ENCODE measurements around the gene BAG2.

BAG2 gene

GRCh38 chr6:57172136-57173055 lies at the start of gene BAG2:
TSS of gene BAG2 (plus strand) at chr6:57172326. CDS start at chr6:57172698, 372 bp downstream.
- Mint-ChIP-seq H3K9me3 (no peaks in the 10 kb centered on the region), H3K36me3 (peaks cover 16% of the 10 kb centered on the region), H3K4me3 (peak within 1 kb of the TSS; percentile 86), H3K4me1 (peaks cover 14% of the 10 kb centered on the region), H3K27ac (peak within 1 kb of the TSS; percentile 89)
- DNase-seq (ENCODE audit: low spot score in 2 of 2) (peak; percentile 77 to 94), ATAC-seq (peak; percentile 95)

GRCh38 chr6:57123111-57123510 lies 49.0 kb upstream of the BAG2 start:
- Mint-ChIP-seq H3K27ac (no peak overlapping the region), H3K4me1 (peaks cover 14% of the 10 kb centered on the region), H3K9me3 (no peaks in the 10 kb centered on the region), H3K4me3 (no peak overlapping the region), H3K36me3 (no peaks in the 10 kb centered on the region)
- ATAC-seq (no peak), DNase-seq (ENCODE audit: low spot score in 2 of 2) (no peak)

GRCh38 chr6:57127763-57128162 lies 44.4 kb upstream of the BAG2 start:
- no peak for DNase-seq (ENCODE audit: low spot score in 2 of 2)
- H3K4me3 Mint-ChIP-seq, result no peak overlapping the region
- no peak for ATAC-seq
- no peaks in the 10 kb centered on the region for H3K9me3 Mint-ChIP-seq
- peaks cover 34% of the 10 kb centered on the region for H3K36me3 Mint-ChIP-seq
- H3K4me1 Mint-ChIP-seq, result no peaks in the 10 kb centered on the region
- no peak overlapping the region for H3K27ac Mint-ChIP-seq

GRCh38 chr6:57130661-57131177 lies 41.4 kb upstream of the BAG2 start:
- peaks cover 60% of the 10 kb centered on the region for H3K36me3 Mint-ChIP-seq

GRCh38 chr6:57134954-57135353 lies 37.2 kb upstream of the BAG2 start:
- Mint-ChIP-seq H3K4me1 (peaks cover 11% of the 10 kb centered on the region), H3K36me3 (peaks cover 70% of the 10 kb centered on the region), H3K4me3 (no peak overlapping the region), H3K9me3 (no peaks in the 10 kb centered on the region), H3K27ac (no peak overlapping the region)
- DNase-seq (ENCODE audit: low spot score in 2 of 2) (no peak), ATAC-seq (no peak)

More at GRCh38 chr6:57130661-57131177, 41.4 kb upstream of the BAG2 start:
- H3K4me1 Mint-ChIP-seq, result no peaks in the 10 kb centered on the region
- DNase-seq (ENCODE audit: low spot score in 2 of 2), result no peak
- no peaks in the 10 kb centered on the region for H3K9me3 Mint-ChIP-seq
- H3K4me3 Mint-ChIP-seq, result no peak overlapping the region
- no peak overlapping the region for H3K27ac Mint-ChIP-seq
- no peak for ATAC-seq

GRCh38 chr6:57135885-57136284 lies 36.2 kb upstream of the BAG2 start:
- no peak overlapping the region for H3K27ac Mint-ChIP-seq
- peaks cover 11% of the 10 kb centered on the region for H3K4me1 Mint-ChIP-seq
- H3K9me3 Mint-ChIP-seq, result no peaks in the 10 kb centered on the region
- H3K4me3 Mint-ChIP-seq, result no peak overlapping the region
- H3K36me3 Mint-ChIP-seq, result peaks cover 68% of the 10 kb centered on the region
- no peak for ATAC-seq
- DNase-seq (ENCODE audit: low spot score in 2 of 2), result no peak

- Mint-ChIP-seq H3K27ac (peak overlapping the region; percentile 38), H3K9me3 (no peaks in the 10 kb centered on the region), H3K4me1 (peaks cover 11% of the 10 kb centered on the region), H3K36me3 (peaks cover 80% of the 10 kb centered on the region), H3K4me3 (no peak overlapping the region)
- DNase-seq (ENCODE audit: low spot score in 2 of 2) (no peak), ATAC-seq (peak; percentile 97)
Measured at GRCh38 chr6:57137350-57137749, 34.8 kb upstream of the BAG2 start.

- Mint-ChIP-seq H3K4me1 (peaks cover 11% of the 10 kb centered on the region), H3K36me3 (peaks cover 80% of the 10 kb centered on the region), H3K9me3 (no peaks in the 10 kb centered on the region), H3K27ac (peak overlapping the region; percentile 38), H3K4me3 (no peak overlapping the region)
- DNase-seq (ENCODE audit: low spot score in 2 of 2) (no peak), ATAC-seq (peak; percentile 28)
Measured at GRCh38 chr6:57138026-57138425, 34.1 kb upstream of the BAG2 start.

GRCh38 chr6:57141451-57142177 lies 30.5 kb upstream of the BAG2 start:
- ATAC-seq (no peak), DNase-seq (ENCODE audit: low spot score in 2 of 2) (no peak)
- H3K4me3 Mint-ChIP-seq, result no peak overlapping the region
- H3K9me3 Mint-ChIP-seq, result no peaks in the 10 kb centered on the region
- peaks cover 11% of the 10 kb centered on the region for H3K4me1 Mint-ChIP-seq
- no peak overlapping the region for H3K27ac Mint-ChIP-seq
- H3K36me3 Mint-ChIP-seq, result peaks cover 77% of the 10 kb centered on the region

- Mint-ChIP-seq H3K4me1 (peaks cover 8% of the 10 kb centered on the region), H3K9me3 (no peaks in the 10 kb centered on the region), H3K36me3 (peaks cover 77% of the 10 kb centered on the region), H3K27ac (no peak overlapping the region), H3K4me3 (no peak overlapping the region)
- no peak for ATAC-seq
- DNase-seq (ENCODE audit: low spot score in 2 of 2), result no peak
Measured at GRCh38 chr6:57142178-57142525, 30.0 kb upstream of the BAG2 start.

- H3K4me1 Mint-ChIP-seq, result peaks cover 14% of the 10 kb centered on the region
- no peak overlapping the region for H3K27ac Mint-ChIP-seq
- DNase-seq (ENCODE audit: low spot score in 2 of 2) (no peak), ATAC-seq (no peak)
- peaks cover 84% of the 10 kb centered on the region for H3K36me3 Mint-ChIP-seq
- no peaks in the 10 kb centered on the region for H3K9me3 Mint-ChIP-seq
- H3K4me3 Mint-ChIP-seq, result no peak overlapping the region
Measured at GRCh38 chr6:57143690-57144089, 28.4 kb upstream of the BAG2 start.

GRCh38 chr6:57147401-57147800 lies 24.7 kb upstream of the BAG2 start:
- Mint-ChIP-seq H3K4me1 (peaks cover 14% of the 10 kb centered on the region), H3K27ac (no peak overlapping the region), H3K9me3 (no peaks in the 10 kb centered on the region), H3K4me3 (no peak overlapping the region), H3K36me3 (peaks cover 93% of the 10 kb centered on the region)
- no peak for ATAC-seq
- no peak for DNase-seq (ENCODE audit: low spot score in 2 of 2)

- Mint-ChIP-seq H3K36me3 (peaks cover 94% of the 10 kb centered on the region), H3K4me3 (peak overlapping the region; percentile 10), H3K27ac (peak overlapping the region; percentile 41), H3K9me3 (no peaks in the 10 kb centered on the region), H3K4me1 (peaks cover 14% of the 10 kb centered on the region)
- ATAC-seq (peak; percentile 83), DNase-seq (ENCODE audit: low spot score in 2 of 2) (no peak)
Measured at GRCh38 chr6:57147955-57148858, 23.9 kb upstream of the BAG2 start.

GRCh38 chr6:57158658-57159057 lies 13.5 kb upstream of the BAG2 start:
- peaks cover 43% of the 10 kb centered on the region for H3K36me3 Mint-ChIP-seq
- ATAC-seq (peak; percentile 88), DNase-seq (ENCODE audit: low spot score in 2 of 2) (no peak)
- no peaks in the 10 kb centered on the region for H3K4me1 Mint-ChIP-seq
- no peaks in the 10 kb centered on the region for H3K9me3 Mint-ChIP-seq
- no peak overlapping the region for H3K27ac Mint-ChIP-seq
- H3K4me3 Mint-ChIP-seq, result no peak overlapping the region

GRCh38 chr6:57159127-57159526 lies 13.0 kb upstream of the BAG2 start:
- H3K9me3 Mint-ChIP-seq, result no peaks in the 10 kb centered on the region
- H3K36me3 Mint-ChIP-seq, result peaks cover 38% of the 10 kb centered on the region
- ATAC-seq, result peak; percentile 65
- DNase-seq (ENCODE audit: low spot score in 2 of 2), result no peak
- no peak overlapping the region for H3K27ac Mint-ChIP-seq
- no peaks in the 10 kb centered on the region for H3K4me1 Mint-ChIP-seq
- H3K4me3 Mint-ChIP-seq, result no peak overlapping the region
